IgD-negative memory B cell (primary cell): ENCODE data around the gene ADAP1. TPM values are rescaled to one million over a fixed set of nuclear protein-coding genes. Genes with fewer than 3 reads are reported as not detected.
A peak's percentile ranks its signal among the peaks of the same experiment; 100 is the strongest.

Experiments used
- H3K27ac Mint-ChIP-seq, 3 donors: one replicate each; pipeline ENCODE4 v1.8.0; 2020 to 2022; ENCODE audit warnings: mild to moderate bottlenecking in 3 of 3, mixed read lengths in 3 of 3, moderate library complexity in 1 of 3
- H3K27me3 Mint-ChIP-seq: one replicate; pipeline ENCODE4 v1.8.0; 2021; ENCODE audit warnings: mixed read lengths
- H3K36me3 Mint-ChIP-seq: one replicate; pipeline ENCODE4 v1.8.0; 2020; ENCODE audit warnings: mild to moderate bottlenecking, mixed read lengths
- H3K4me1 Mint-ChIP-seq, 3 donors: one replicate each; pipeline ENCODE4 v1.8.0; 2020 to 2022; ENCODE audit warnings: mixed read lengths in 3 of 3, mild to moderate bottlenecking in 1 of 3
- H3K4me3 Mint-ChIP-seq, 4 donors: one replicate each; pipeline ENCODE4 v1.8.0; 2020 to 2022; ENCODE audit warnings: mild to moderate bottlenecking in 4 of 4, mixed read lengths in 4 of 4, moderate library complexity in 3 of 4
- H3K9me3 Mint-ChIP-seq, 3 donors: one replicate each; pipeline ENCODE4 v1.8.0; 2020 to 2021; ENCODE audit warnings: mixed read lengths in 3 of 3, mild to moderate bottlenecking in 1 of 3
- polyA plus RNA-seq: library from polyadenylated mRNA; unstranded; fragments of 300-500 nt; fragmentation: Illumina TruSeq; gene quantifications from one replicate; pipeline ENCODE4 v1.2.3, GENCODE V29; 2021

The ADAP1 gene
- polyA plus RNA-seq, 1 donor from 2014 or later, result 6.4 TPM

GRCh38 chr7:855686-856369 lies 98.7 kb downstream of the ADAP1 start:
- H3K27ac Mint-ChIP-seq, result no peak overlapping the region
- H3K4me3 Mint-ChIP-seq, result no peak overlapping the region
- no peaks in the 10 kb centered on the region for H3K9me3 Mint-ChIP-seq
- H3K27me3 Mint-ChIP-seq, result no peaks in the 10 kb centered on the region
- no peaks in the 10 kb centered on the region for H3K4me1 Mint-ChIP-seq
- peaks cover 4% of the 10 kb centered on the region for H3K36me3 Mint-ChIP-seq

- no peak overlapping the region for H3K27ac Mint-ChIP-seq
Observed at GRCh38 chr7:854118-854775, 100.2 kb downstream of the ADAP1 start.

GRCh38 chr7:853366-854117 lies 100.9 kb downstream of the ADAP1 start:
- Mint-ChIP-seq H3K27ac (peak overlapping the region in 1 of 3 donors; percentile 82), H3K36me3 (peaks cover 4% of the 10 kb centered on the region)

More at GRCh38 chr7:854118-854775, 100.2 kb downstream of the ADAP1 start:
- no peak overlapping the region for H3K4me3 Mint-ChIP-seq
- H3K9me3 Mint-ChIP-seq, result no peaks in the 10 kb centered on the region
- no peaks in the 10 kb centered on the region for H3K27me3 Mint-ChIP-seq
- no peaks in the 10 kb centered on the region for H3K4me1 Mint-ChIP-seq
- peaks cover 4% of the 10 kb centered on the region for H3K36me3 Mint-ChIP-seq

GRCh38 chr7:851204-851603 lies 103.3 kb downstream of the ADAP1 start:
- Mint-ChIP-seq H3K4me1 (peaks cover 0 to 3% (median 0%) of the 10 kb centered on the region in 3 donors), H3K27ac (no peak overlapping the region), H3K9me3 (no peaks in the 10 kb centered on the region), H3K4me3 (no peak overlapping the region), H3K36me3 (peaks cover 4% of the 10 kb centered on the region), H3K27me3 (no peaks in the 10 kb centered on the region)

More at GRCh38 chr7:853366-854117, 100.9 kb downstream of the ADAP1 start:
- no peaks in the 10 kb centered on the region for H3K27me3 Mint-ChIP-seq
- no peaks in the 10 kb centered on the region for H3K4me1 Mint-ChIP-seq
- no peaks in the 10 kb centered on the region for H3K9me3 Mint-ChIP-seq
- no peak overlapping the region for H3K4me3 Mint-ChIP-seq

- H3K4me3 Mint-ChIP-seq, result no peak overlapping the region
- H3K36me3 Mint-ChIP-seq, result peaks cover 6% of the 10 kb centered on the region
- H3K27me3 Mint-ChIP-seq, result no peaks in the 10 kb centered on the region
- H3K4me1 Mint-ChIP-seq, result peaks cover 0 to 3% (median 0%) of the 10 kb centered on the region in 3 donors
- no peak overlapping the region for H3K27ac Mint-ChIP-seq
- H3K9me3 Mint-ChIP-seq, result no peaks in the 10 kb centered on the region
Observed at GRCh38 chr7:849781-850180, 104.7 kb downstream of the ADAP1 start.

- Mint-ChIP-seq H3K27me3 (no peaks in the 10 kb centered on the region), H3K4me3 (no peak overlapping the region), H3K36me3 (peaks cover 6% of the 10 kb centered on the region), H3K4me1 (peaks cover 0 to 3% (median 0%) of the 10 kb centered on the region in 3 donors), H3K9me3 (no peaks in the 10 kb centered on the region), H3K27ac (peak overlapping the region in 1 of 3 donors; percentile 59)
Observed at GRCh38 chr7:849145-849544, 105.3 kb downstream of the ADAP1 start.

Other genes starting within 250 kb of the ADAP1 start
- gene DNAAF5, start 228.0 kb downstream of the ADAP1 start, polyA plus RNA-seq, result 2.7 TPM
- 4.6 TPM for gene PRKAR1B, start 227.4 kb downstream of the ADAP1 start, polyA plus RNA-seq
- 31.0 TPM for gene SUN1, start 122.2 kb downstream of the ADAP1 start, polyA plus RNA-seq
- gene GET4, start 78.1 kb downstream of the ADAP1 start, polyA plus RNA-seq, result 31.2 TPM
- gene COX19, start 20.9 kb upstream of the ADAP1 start, polyA plus RNA-seq, result 26.7 TPM
- gene CYP2W1, start 28.5 kb upstream of the ADAP1 start, polyA plus RNA-seq, result not detected
- gene GPR146, start 89.9 kb upstream of the ADAP1 start, polyA plus RNA-seq, result 2.6 TPM
- 0.66 TPM for gene GPER1, start 133.4 kb upstream of the ADAP1 start, polyA plus RNA-seq
- 51.1 TPM for gene ZFAND2A, start 205.5 kb upstream of the ADAP1 start, polyA plus RNA-seq